ENCODE data around the gene TIMELESS. TPM values are rescaled to one million over a fixed set of nuclear protein-coding genes. Genes with fewer than 3 reads are reported as not detected.

TIMELESS gene
- total and polyA plus RNA-seq, 4 experiments from 2014 or later = 3.2 to 7.5 (median 6.2) TPM

DNA sequence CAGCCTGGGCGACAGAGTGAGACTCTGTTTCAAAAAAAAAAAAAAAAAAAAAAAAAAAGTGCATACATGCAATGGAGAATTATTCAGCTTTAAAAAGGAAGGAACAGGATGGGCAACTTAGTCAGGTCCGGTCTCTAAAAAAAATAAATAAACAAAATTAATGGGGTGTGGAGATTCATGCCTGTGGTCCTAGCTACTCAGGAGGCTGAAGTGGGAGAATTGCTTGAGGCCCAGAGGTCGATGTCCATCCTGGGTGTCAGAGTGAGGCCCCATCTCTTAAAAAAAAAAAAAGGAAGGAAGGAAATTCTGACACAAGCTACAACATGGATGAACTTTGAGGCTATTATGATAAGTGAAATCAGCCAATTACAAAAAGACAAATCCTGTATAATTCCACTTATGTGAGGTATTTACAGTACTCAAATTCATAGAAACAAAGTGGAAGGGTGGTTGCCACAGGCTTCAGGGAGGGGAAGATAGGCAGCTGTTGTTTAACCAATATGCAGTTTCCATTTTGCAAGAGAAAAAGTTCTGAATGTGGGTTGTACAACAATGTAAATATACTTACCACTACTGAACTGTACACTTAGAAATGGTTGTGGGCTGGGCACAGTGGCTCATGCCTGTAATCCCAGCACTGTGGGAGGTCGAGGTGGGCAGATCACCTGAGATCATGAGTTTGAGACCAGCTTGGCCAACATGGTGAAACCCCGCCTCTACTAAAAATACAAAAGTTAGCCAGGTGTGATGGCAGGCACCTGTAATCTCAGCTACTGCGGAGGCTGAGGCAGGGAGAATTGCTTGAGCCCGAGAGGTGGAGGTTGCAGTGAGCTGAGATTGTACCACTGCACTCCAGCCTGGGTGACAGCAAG lies 74.3 kb downstream of the TIMELESS start:
- no peaks in the 10 kb centered on the region for H3K27me3 Mint-ChIP-seq
- intact Hi-C loops (cut with micrococcal nuclease) = no loop called here
- Histone ChIP-seq H3K36me3 (ENCODE audit: insufficient read depth, low read length) (no peaks in the 10 kb centered on the region), H3K4me3 (ENCODE audit: low read length in 2 of 2) (no peak overlapping the region), H3K9me3 (ENCODE audit: control insufficient read depth in 1 of 2, low read length in 2 of 2) (no peaks in the 10 kb centered on the region), H3K4me1 (ENCODE audit: insufficient read depth, low read length) (no peaks in the 10 kb centered on the region), H3K27ac (ENCODE audit: low read depth, low read length) (no peak overlapping the region), H3K27me3 (ENCODE audit: insufficient read depth, low read length) (no peaks in the 10 kb centered on the region)
- DNase-seq = no peak
- H3K4me3 Mint-ChIP-seq = no peak overlapping the region
- H3K36me3 Mint-ChIP-seq = no peaks in the 10 kb centered on the region
- no peak overlapping the region for H3K27ac Mint-ChIP-seq
- no peaks in the 10 kb centered on the region for H3K4me1 Mint-ChIP-seq
- ChIA-PET CTCF (ENCODE audit: partially characterized antibody) (interaction anchor here (0.8 kb wide), 1 partner anchor 31 kb away, joined by 4 read pairs; no protein-coding TSS in a partner anchor), POLR2A (ENCODE audit: partially characterized antibody) (interaction anchor here (0.6 kb wide), 1 partner anchor 288 kb away, joined by 4 read pairs; no protein-coding TSS in a partner anchor)
- no peaks in the 10 kb centered on the region for H3K9me3 Mint-ChIP-seq

DNA sequence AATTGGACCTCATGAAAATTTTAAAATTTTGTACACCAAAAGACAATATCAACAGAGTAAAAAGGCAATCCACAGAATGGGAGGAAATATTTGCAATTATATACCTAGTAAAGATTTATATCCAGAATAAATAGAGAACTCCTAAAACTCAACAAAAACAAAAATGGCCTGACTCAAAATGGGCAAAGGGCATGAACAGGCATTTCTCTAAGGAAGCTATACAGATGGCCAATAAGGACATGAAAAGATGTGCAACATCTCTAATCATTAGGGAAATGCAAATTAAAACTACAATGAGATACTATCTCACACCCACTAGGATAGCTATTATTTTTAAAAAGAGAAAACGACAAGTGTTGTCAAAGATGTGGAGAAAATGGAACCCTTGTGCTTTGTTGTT lies 75.7 kb downstream of the TIMELESS start:
- H3K4me1 ChIP-seq (ENCODE audit: insufficient read depth, low read length) = no peaks in the 10 kb centered on the region

DNA sequence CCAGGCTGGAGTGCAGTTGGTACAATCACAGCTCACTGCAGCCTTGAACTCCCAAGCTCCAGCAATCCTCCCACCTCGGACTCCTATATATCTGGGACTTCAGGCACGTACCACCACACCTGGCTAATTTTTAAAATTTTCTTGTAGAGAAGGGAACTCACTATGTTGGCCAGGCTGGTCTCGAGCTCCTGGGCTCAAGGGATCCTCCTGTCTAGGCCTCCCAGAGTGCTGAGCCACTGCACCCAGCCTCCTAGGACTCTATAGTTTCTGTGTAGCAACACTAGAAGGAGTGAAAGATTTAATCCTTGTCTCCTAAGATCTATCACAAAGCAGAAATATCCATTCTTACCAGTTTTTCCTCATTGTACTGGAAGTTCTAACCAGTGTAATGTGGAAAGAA lies 82.3 kb downstream of the TIMELESS start:
- no peaks in the 10 kb centered on the region for H3K9me3 Mint-ChIP-seq
- no peaks in the 10 kb centered on the region for H3K27me3 ChIP-seq (ENCODE audit: insufficient read depth, low read length)
- no peak overlapping the region for H3K27ac ChIP-seq (ENCODE audit: low read depth, low read length)
- no peaks in the 10 kb centered on the region for H3K4me1 ChIP-seq (ENCODE audit: insufficient read depth, low read length)
- H3K36me3 Mint-ChIP-seq = no peaks in the 10 kb centered on the region
- POLR2A ChIA-PET (ENCODE audit: partially characterized antibody) = no interaction called here
- intact Hi-C loops (cut with micrococcal nuclease) = no loop called here
- H3K36me3 ChIP-seq (ENCODE audit: insufficient read depth, low read length) = no peaks in the 10 kb centered on the region
- H3K4me1 Mint-ChIP-seq = no peaks in the 10 kb centered on the region
- no peak overlapping the region for H3K4me3 ChIP-seq (ENCODE audit: low read length in 2 of 2)
- CTCF ChIA-PET (ENCODE audit: partially characterized antibody) = interaction anchor here (1.3 kb wide), 1 partner anchor 33 kb away, joined by 5 read pairs; no protein-coding TSS in a partner anchor
- no peaks in the 10 kb centered on the region for H3K27me3 Mint-ChIP-seq
- no peaks in the 10 kb centered on the region for H3K9me3 ChIP-seq (ENCODE audit: control insufficient read depth in 1 of 2, low read length in 2 of 2)
- DNase-seq = no peak
- no peak overlapping the region for H3K27ac Mint-ChIP-seq
- H3K4me3 Mint-ChIP-seq = no peak overlapping the region

More for the DNA sequence above, 75.7 kb downstream of the TIMELESS start:
- POLR2A ChIA-PET (ENCODE audit: partially characterized antibody) = no interaction called here
- Histone ChIP-seq H3K9me3 (ENCODE audit: control insufficient read depth in 1 of 2, low read length in 2 of 2) (no peaks in the 10 kb centered on the region), H3K4me3 (ENCODE audit: low read length in 2 of 2) (no peak overlapping the region), H3K27ac (ENCODE audit: low read depth, low read length) (no peak overlapping the region), H3K36me3 (ENCODE audit: insufficient read depth, low read length) (no peaks in the 10 kb centered on the region), H3K27me3 (ENCODE audit: insufficient read depth, low read length) (no peaks in the 10 kb centered on the region)
- Mint-ChIP-seq H3K27me3 (no peaks in the 10 kb centered on the region), H3K4me1 (no peaks in the 10 kb centered on the region), H3K4me3 (no peak overlapping the region), H3K9me3 (no peaks in the 10 kb centered on the region), H3K36me3 (no peaks in the 10 kb centered on the region), H3K27ac (no peak overlapping the region)
- CTCF ChIA-PET (ENCODE audit: partially characterized antibody) = no interaction called here
- intact Hi-C loops (cut with micrococcal nuclease) = no loop called here
- no peak for DNase-seq

Other genes with a start within 250 kb of the TIMELESS start
- 10 to 100 TPM; 38.1 to 44.8 TPM for gene RNF41, start 227.5 kb downstream of the TIMELESS start, total RNA-seq
- 10 to 100 TPM; 33.2 to 46.7 TPM for gene RNF41, start 227.5 kb downstream of the TIMELESS start, polyA plus RNA-seq
- 10 to 100 TPM; 16.9 to 19.1 TPM for gene NABP2, start 225.1 kb downstream of the TIMELESS start, total RNA-seq
- gene NABP2, start 225.1 kb downstream of the TIMELESS start, polyA plus RNA-seq = 1 to 10 TPM; 4.1 to 4.7 TPM
- 1 to 10 TPM in 1 of 2 experiments, under 1 TPM in 1; 0.64 to 2.1 TPM for gene SLC39A5, start 219.4 kb downstream of the TIMELESS start, total RNA-seq
- gene SLC39A5, start 219.4 kb downstream of the TIMELESS start, polyA plus RNA-seq = not detected
- 10 to 100 TPM; 44.1 to 44.5 TPM for gene ANKRD52, start 191.0 kb downstream of the TIMELESS start, total RNA-seq
- gene ANKRD52, start 191.0 kb downstream of the TIMELESS start, polyA plus RNA-seq = 10 to 100 TPM in 1 of 2 donors, 1 to 10 TPM in 1; 3.4 to 25.1 TPM
- 10 to 100 TPM; 35.3 to 38.6 TPM for gene COQ10A, start 182.5 kb downstream of the TIMELESS start, total RNA-seq
- gene COQ10A, start 182.5 kb downstream of the TIMELESS start, polyA plus RNA-seq = 10 to 100 TPM in 1 of 2 donors, 1 to 10 TPM in 1; 8.7 to 11.7 TPM
- gene CS, start 149.1 kb downstream of the TIMELESS start, total RNA-seq = 100 to 1,000 TPM; 134 to 136 TPM
- 10 to 100 TPM; 73.1 to 98.7 TPM for gene CS, start 149.1 kb downstream of the TIMELESS start, polyA plus RNA-seq
- gene CNPY2, start 133.4 kb downstream of the TIMELESS start, total RNA-seq = 10 to 100 TPM; 93.5 to 95.8 TPM
- 100 to 1,000 TPM; 174 to 184 TPM for gene CNPY2, start 133.4 kb downstream of the TIMELESS start, polyA plus RNA-seq
- 100 to 1,000 TPM; 193 to 203 TPM for gene PAN2, start 115.4 kb downstream of the TIMELESS start, total RNA-seq
- gene PAN2, start 115.4 kb downstream of the TIMELESS start, polyA plus RNA-seq = 10 to 100 TPM in 1 of 2 donors, 1 to 10 TPM in 1; 5.6 to 10.2 TPM
- 10 to 100 TPM; 34.1 to 34.4 TPM for gene IL23A, start 110.5 kb downstream of the TIMELESS start, total RNA-seq
- 10 to 100 TPM; 30.3 to 40.1 TPM for gene IL23A, start 110.5 kb downstream of the TIMELESS start, polyA plus RNA-seq
- 100 to 1,000 TPM; 192 to 193 TPM for gene STAT2, start 89.3 kb downstream of the TIMELESS start, total RNA-seq
- gene STAT2, start 89.3 kb downstream of the TIMELESS start, polyA plus RNA-seq = 10 to 100 TPM; 74.4 to 80.6 TPM
- not detected for gene APOF, start 86.6 kb downstream of the TIMELESS start, total RNA-seq
- gene APOF, start 86.6 kb downstream of the TIMELESS start, polyA plus RNA-seq = not detected
- not detected for gene MIP, start 5.2 kb upstream of the TIMELESS start, total RNA-seq
- under 1 TPM; 0.09 to 0.32 TPM for gene MIP, start 5.2 kb upstream of the TIMELESS start, polyA plus RNA-seq
- 1 to 10 TPM; 6.5 to 6.9 TPM for gene SPRYD4, start 19.2 kb upstream of the TIMELESS start, total RNA-seq
- 1 to 10 TPM; 1.1 to 1.5 TPM for gene SPRYD4, start 19.2 kb upstream of the TIMELESS start, polyA plus RNA-seq
- 10 to 100 TPM in 1 of 2 experiments, 1 to 10 TPM in 1; 9.8 to 12.2 TPM for gene GLS2, start 38.7 kb upstream of the TIMELESS start, total RNA-seq
- gene GLS2, start 38.7 kb upstream of the TIMELESS start, polyA plus RNA-seq = 1 to 10 TPM; 4.2 to 5.0 TPM
- 1 to 10 TPM; 1.9 to 2.0 TPM for gene RBMS2, start 72.4 kb upstream of the TIMELESS start, total RNA-seq
- 1 to 10 TPM in 1 of 2 donors, under 1 TPM in 1; 0.39 to 1.2 TPM for gene RBMS2, start 72.4 kb upstream of the TIMELESS start, polyA plus RNA-seq
- 100 to 1,000 TPM; 206 to 212 TPM for gene BAZ2A, start 180.9 kb upstream of the TIMELESS start, total RNA-seq
- 10 to 100 TPM in 1 of 2 donors, 1 to 10 TPM in 1; 3.8 to 36.6 TPM for gene BAZ2A, start 180.9 kb upstream of the TIMELESS start, polyA plus RNA-seq
- 100 to 1,000 TPM; 243 to 256 TPM for gene ATP5F1B, start 196.6 kb upstream of the TIMELESS start, total RNA-seq
- gene ATP5F1B, start 196.6 kb upstream of the TIMELESS start, polyA plus RNA-seq = 1,000 to 10,000 TPM in 1 of 2 donors, 100 to 1,000 TPM in 1; 771 to 1,156 TPM
- gene PTGES3, start 238.9 kb upstream of the TIMELESS start, total RNA-seq = 100 to 1,000 TPM; 191 to 195 TPM
- gene PTGES3, start 238.9 kb upstream of the TIMELESS start, polyA plus RNA-seq = 100 to 1,000 TPM; 261 to 353 TPM

Data from CD4-positive, alpha-beta memory T cell (primary cell).